ENCODE results near the gene DNAJC4.

Gene DNAJC4

GRCh38 chr11:64220798-64221197, 9.6 kb upstream of the DNAJC4 start:
- in situ Hi-C loops (cut with HindIII; ENCODE audit: low sequenced_read_pairs), result loop anchor here (25.0 kb wide), 1 partner anchor 417 kb away; no protein-coding TSS in a partner anchor
- TF ChIP-seq CTCF (IDR thresholded peaks at IDR 0.05; ENCODE audit: low read depth, low read length, missing control alignments), result no peak
- no peak overlapping the region for H3K4me3 ChIP-seq (ENCODE audit: low read depth, low read length)
- no peak for DNase-seq (ENCODE audit: low read depth)

- no peak overlapping the region for H3K4me3 ChIP-seq (ENCODE audit: low read depth, low read length)
- in situ Hi-C loops (cut with HindIII; ENCODE audit: low sequenced_read_pairs), result loop anchor here (25.0 kb wide), 1 partner anchor 415 kb away; no protein-coding TSS in a partner anchor
- TF ChIP-seq CTCF (IDR thresholded peaks at IDR 0.05; ENCODE audit: low read depth, low read length, missing control alignments), result no peak
- no peak for DNase-seq (ENCODE audit: low read depth)
Measured at GRCh38 chr11:64222651-64223000, 7.7 kb upstream of the DNAJC4 start.

GRCh38 chr11:64223001-64223651, 7.2 kb upstream of the DNAJC4 start:
- DNase-seq (ENCODE audit: low read depth), result no peak
- in situ Hi-C loops (cut with HindIII; ENCODE audit: low sequenced_read_pairs), result loop anchor here (25.0 kb wide), 1 partner anchor 414 kb away; no protein-coding TSS in a partner anchor
- no peak for TF ChIP-seq CTCF (IDR thresholded peaks at IDR 0.05; ENCODE audit: low read depth, low read length, missing control alignments)
- H3K4me3 ChIP-seq (ENCODE audit: low read depth, low read length), result no peak overlapping the region

- no peak overlapping the region for H3K4me3 ChIP-seq (ENCODE audit: low read depth, low read length)
- DNase-seq (ENCODE audit: low read depth), result no peak
- no peak for TF ChIP-seq CTCF (IDR thresholded peaks at IDR 0.05; ENCODE audit: low read depth, low read length, missing control alignments)
- in situ Hi-C loops (cut with HindIII; ENCODE audit: low sequenced_read_pairs), result loop anchor here (25.0 kb wide), 1 partner anchor 413 kb away; no protein-coding TSS in a partner anchor
Measured at GRCh38 chr11:64224151-64224890, 6.0 kb upstream of the DNAJC4 start.

GRCh38 chr11:64224891-64225607, 5.3 kb upstream of the DNAJC4 start:
- in situ Hi-C loops (cut with HindIII; ENCODE audit: low sequenced_read_pairs), result loop anchor here (25.0 kb wide), 1 partner anchor 412 kb away; no protein-coding TSS in a partner anchor
- no peak for TF ChIP-seq CTCF (IDR thresholded peaks at IDR 0.05; ENCODE audit: low read depth, low read length, missing control alignments)
- DNase-seq (ENCODE audit: low read depth), result no peak
- peak overlapping the region; percentile 61 for H3K4me3 ChIP-seq (ENCODE audit: low read depth, low read length)
